NCI-H1694 (cell line): ENCODE results near the gene FARS2.
"Not testable (repeated sequence)": the region's sequence is repeated elsewhere in the genome, so short reads cannot be mapped to it uniquely, and the experiment has no call there.

Experiments used
- DNase-seq: peaks from one replicate; lab custom pipeline; 2025; lab: John Stamatoyannopoulos, UW

Gene FARS2

GRCh38 chr6:5699064-5699463 is 437.8 kb downstream of the FARS2 start:
- DNase-seq, result not testable (repeated sequence)

GRCh38 chr6:5701174-5701573 is 439.9 kb downstream of the FARS2 start:
- no peak for DNase-seq

GRCh38 chr6:5704708-5705107 is 443.4 kb downstream of the FARS2 start:
- DNase-seq, result no peak

GRCh38 chr6:5705252-5705651 is 443.9 kb downstream of the FARS2 start:
- no peak for DNase-seq

- DNase-seq, result no peak
These were observed 445.1 kb downstream of the FARS2 start for GRCh38 chr6:5706124-5707033.

- no peak for DNase-seq
These were observed 446.1 kb downstream of the FARS2 start for GRCh38 chr6:5707281-5708045.

- no peak for DNase-seq
These were observed 449.2 kb downstream of the FARS2 start for GRCh38 chr6:5710516-5710915.

GRCh38 chr6:5710936-5711335 is 449.6 kb downstream of the FARS2 start:
- DNase-seq, result no peak

- no peak for DNase-seq
These were observed 451.3 kb downstream of the FARS2 start for GRCh38 chr6:5712349-5713215.

GRCh38 chr6:5713519-5713918 is 452.2 kb downstream of the FARS2 start:
- DNase-seq, result no peak

- DNase-seq, result no peak
These were observed 457.1 kb downstream of the FARS2 start for GRCh38 chr6:5718231-5718947.

- no peak for DNase-seq
These were observed 462.8 kb downstream of the FARS2 start for GRCh38 chr6:5723841-5724691.

GRCh38 chr6:5724911-5725310 is 463.6 kb downstream of the FARS2 start:
- DNase-seq, result no peak

GRCh38 chr6:5726976-5727718 is 465.8 kb downstream of the FARS2 start:
- DNase-seq, result no peak

- no peak for DNase-seq
These were observed 467.2 kb downstream of the FARS2 start for GRCh38 chr6:5728351-5729079.

- DNase-seq, result no peak
These were observed 467.7 kb downstream of the FARS2 start for GRCh38 chr6:5729080-5729434.

GRCh38 chr6:5729813-5730517 is 468.7 kb downstream of the FARS2 start:
- DNase-seq, result no peak

GRCh38 chr6:5730585-5731263 is 469.4 kb downstream of the FARS2 start:
- no peak for DNase-seq
